ENCODE results near the gene SLC9A1.

SLC9A1 gene

GRCh38 chr1:27118440-27118689, 36.6 kb downstream of the SLC9A1 start:
- TF ChIP-seq, protein P1, sequence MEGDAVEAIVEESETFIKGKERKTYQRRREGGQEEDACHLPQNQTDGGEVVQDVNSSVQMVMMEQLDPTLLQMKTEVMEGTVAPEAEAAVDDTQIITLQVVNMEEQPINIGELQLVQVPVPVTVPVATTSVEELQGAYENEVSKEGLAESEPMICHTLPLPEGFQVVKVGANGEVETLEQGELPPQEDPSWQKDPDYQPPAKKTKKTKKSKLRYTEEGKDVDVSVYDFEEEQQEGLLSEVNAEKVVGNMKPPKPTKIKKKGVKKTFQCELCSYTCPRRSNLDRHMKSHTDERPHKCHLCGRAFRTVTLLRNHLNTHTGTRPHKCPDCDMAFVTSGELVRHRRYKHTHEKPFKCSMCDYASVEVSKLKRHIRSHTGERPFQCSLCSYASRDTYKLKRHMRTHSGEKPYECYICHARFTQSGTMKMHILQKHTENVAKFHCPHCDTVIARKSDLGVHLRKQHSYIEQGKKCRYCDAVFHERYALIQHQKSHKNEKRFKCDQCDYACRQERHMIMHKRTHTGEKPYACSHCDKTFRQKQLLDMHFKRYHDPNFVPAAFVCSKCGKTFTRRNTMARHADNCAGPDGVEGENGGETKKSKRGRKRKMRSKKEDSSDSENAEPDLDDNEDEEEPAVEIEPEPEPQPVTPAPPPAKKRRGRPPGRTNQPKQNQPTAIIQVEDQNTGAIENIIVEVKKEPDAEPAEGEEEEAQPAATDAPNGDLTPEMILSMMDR (IDR thresholded peaks at IDR 0.05) = no peak
- H3K36me3 ChIP-seq = peaks cover 6% of the 10 kb centered on the region
- H3K4me3 ChIP-seq (ENCODE audit: low read depth in 1 of 2, low read length in 1 of 2) = no peak overlapping the region
- H3K27me3 ChIP-seq = no peaks in the 10 kb centered on the region
- H3K4me1 ChIP-seq (ENCODE audit: control insufficient read depth in 1 of 2, insufficient read depth in 1 of 2, low read depth in 1 of 2, low read length in 1 of 2) = peaks cover 83 to 95% of the 10 kb centered on the region in 2 experiments
- H3K27ac ChIP-seq = peak overlapping the region; percentile 91
- H3K9me3 ChIP-seq = no peaks in the 10 kb centered on the region

- Histone ChIP-seq H3K4me1 (ENCODE audit: control insufficient read depth in 1 of 2, insufficient read depth in 1 of 2, low read depth in 1 of 2, low read length in 1 of 2) (peaks cover 88 to 98% of the 10 kb centered on the region in 2 experiments), H3K27ac (peak overlapping the region; percentile 91), H3K4me3 (ENCODE audit: low read depth in 1 of 2, low read length in 1 of 2) (no peak overlapping the region)
These were observed 37.0 kb downstream of the SLC9A1 start for GRCh38 chr1:27117733-27118439.

GRCh38 chr1:27116697-27117096, 38.2 kb downstream of the SLC9A1 start:
- H3K9me3 ChIP-seq = no peaks in the 10 kb centered on the region
- peak overlapping the region; percentile 21 to 50 for H3K4me3 ChIP-seq (ENCODE audit: low read depth in 1 of 2, low read length in 1 of 2)
- peak overlapping the region; percentile 91 for H3K27ac ChIP-seq
- peaks cover 100% of the 10 kb centered on the region in 2 experiments for H3K4me1 ChIP-seq (ENCODE audit: control insufficient read depth in 1 of 2, insufficient read depth in 1 of 2, low read depth in 1 of 2, low read length in 1 of 2)
- H3K27me3 ChIP-seq = no peaks in the 10 kb centered on the region
- H3K36me3 ChIP-seq = peaks cover 7% of the 10 kb centered on the region
- TF ChIP-seq, protein P1 (IDR thresholded peaks at IDR 0.05) = no peak

More at GRCh38 chr1:27117733-27118439, 37.0 kb downstream of the SLC9A1 start:
- TF ChIP-seq, protein P1 (IDR thresholded peaks at IDR 0.05) = no peak
- Histone ChIP-seq H3K27me3 (no peaks in the 10 kb centered on the region), H3K9me3 (no peaks in the 10 kb centered on the region), H3K36me3 (peaks cover 7% of the 10 kb centered on the region)

- Histone ChIP-seq H3K27me3 (no peaks in the 10 kb centered on the region), H3K9me3 (no peaks in the 10 kb centered on the region), H3K27ac (peak overlapping the region; percentile 91), H3K36me3 (peaks cover 7% of the 10 kb centered on the region), H3K4me3 (ENCODE audit: low read depth in 1 of 2, low read length in 1 of 2) (peak overlapping the region; percentile 21 to 50), H3K4me1 (ENCODE audit: control insufficient read depth in 1 of 2, insufficient read depth in 1 of 2, low read depth in 1 of 2, low read length in 1 of 2) (peaks cover 100% of the 10 kb centered on the region in 2 experiments)
- TF ChIP-seq, protein P1 (IDR thresholded peaks at IDR 0.05) = no peak
These were observed 38.7 kb downstream of the SLC9A1 start for GRCh38 chr1:27116232-27116631.

- Histone ChIP-seq H3K36me3 (peaks cover 14% of the 10 kb centered on the region), H3K9me3 (no peaks in the 10 kb centered on the region), H3K27ac (peak overlapping the region; percentile 91), H3K4me1 (ENCODE audit: control insufficient read depth in 1 of 2, insufficient read depth in 1 of 2, low read depth in 1 of 2, low read length in 1 of 2) (peaks cover 90 to 91% of the 10 kb centered on the region in 2 experiments), H3K4me3 (ENCODE audit: low read depth in 1 of 2, low read length in 1 of 2) (no peak overlapping the region), H3K27me3 (no peaks in the 10 kb centered on the region)
- TF ChIP-seq, protein P1 (IDR thresholded peaks at IDR 0.05) = no peak
These were observed 40.4 kb downstream of the SLC9A1 start for GRCh38 chr1:27114546-27114945.

All from neutrophil (primary cell).